ENCODE data around the gene RICTOR. TPM values are rescaled to one million over a fixed set of nuclear protein-coding genes. Genes with fewer than 3 reads are reported as not detected.

RICTOR gene
- polyA plus RNA-seq, 3 donors, result 3.5 to 12.8 (median 7.0) TPM

DNA sequence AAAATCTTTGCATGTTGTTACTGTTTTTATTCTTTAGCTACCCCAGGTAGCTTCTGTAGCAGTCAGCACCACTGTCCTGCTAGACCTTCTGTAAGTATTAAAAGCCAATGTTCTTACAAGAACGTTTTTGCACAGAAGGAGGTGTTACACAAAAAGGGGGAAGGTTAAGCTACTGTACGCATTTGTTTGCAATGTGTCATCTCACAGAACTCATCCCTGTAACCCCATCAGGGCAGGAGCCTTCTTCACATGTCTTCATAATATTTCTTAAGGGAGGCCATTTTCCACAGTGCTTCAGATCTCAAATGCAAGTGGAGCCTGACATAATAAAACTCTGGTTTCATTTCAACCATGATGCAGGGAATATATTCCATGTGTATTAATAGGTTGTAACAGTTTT is 160.5 kb downstream of the RICTOR start:
- Histone ChIP-seq H3K4me2 (replicated peaks; ENCODE audit: extremely low read depth, low read length, poor library complexity, severe bottlenecking) (no peak overlapping the region), H3K79me2 (ENCODE audit: insufficient read depth, low read length) (no peaks in the 10 kb centered on the region), H3K9ac (ENCODE audit: insufficient read depth, low read length, poor library complexity, severe bottlenecking) (no peak overlapping the region), H3K9me3 (replicated peaks in 1 of 2; ENCODE audit: control insufficient read depth in 1 of 2, insufficient read depth in 1 of 2, low read length in 2 of 2) (peaks cover 4 to 9% of the 10 kb centered on the region in 2 donors), H2AFZ (ENCODE audit: insufficient read depth, low read depth, low read length, poor library complexity, severe bottlenecking) (no peak overlapping the region), H3K4me1 (ENCODE audit: control insufficient read depth in 1 of 2, insufficient read depth in 2 of 2, low read length in 2 of 2) (no peaks in the 10 kb centered on the region), H3K27me3 (ENCODE audit: control insufficient read depth in 2 of 2, insufficient read depth in 2 of 2, low read length in 2 of 2) (peaks cover 1 to 9% of the 10 kb centered on the region in 2 donors), H3K36me3 (replicated peaks in 1 of 2; ENCODE audit: control insufficient read depth in 1 of 2, insufficient read depth in 2 of 2, low read length in 2 of 2) (no peaks in the 10 kb centered on the region), H4K20me1 (ENCODE audit: insufficient read depth, low read length) (no peaks in the 10 kb centered on the region), H3K27ac (ENCODE audit: low read depth in 1 of 2, low read length in 2 of 2) (no peak overlapping the region), H3K4me3 (replicated peaks in 1 of 3; ENCODE audit: low read depth in 2 of 3, low read length in 3 of 3) (no peak overlapping the region)
- no peak overlapping the region for H3K4me3 Mint-ChIP-seq
- TF ChIP-seq, protein P1, sequence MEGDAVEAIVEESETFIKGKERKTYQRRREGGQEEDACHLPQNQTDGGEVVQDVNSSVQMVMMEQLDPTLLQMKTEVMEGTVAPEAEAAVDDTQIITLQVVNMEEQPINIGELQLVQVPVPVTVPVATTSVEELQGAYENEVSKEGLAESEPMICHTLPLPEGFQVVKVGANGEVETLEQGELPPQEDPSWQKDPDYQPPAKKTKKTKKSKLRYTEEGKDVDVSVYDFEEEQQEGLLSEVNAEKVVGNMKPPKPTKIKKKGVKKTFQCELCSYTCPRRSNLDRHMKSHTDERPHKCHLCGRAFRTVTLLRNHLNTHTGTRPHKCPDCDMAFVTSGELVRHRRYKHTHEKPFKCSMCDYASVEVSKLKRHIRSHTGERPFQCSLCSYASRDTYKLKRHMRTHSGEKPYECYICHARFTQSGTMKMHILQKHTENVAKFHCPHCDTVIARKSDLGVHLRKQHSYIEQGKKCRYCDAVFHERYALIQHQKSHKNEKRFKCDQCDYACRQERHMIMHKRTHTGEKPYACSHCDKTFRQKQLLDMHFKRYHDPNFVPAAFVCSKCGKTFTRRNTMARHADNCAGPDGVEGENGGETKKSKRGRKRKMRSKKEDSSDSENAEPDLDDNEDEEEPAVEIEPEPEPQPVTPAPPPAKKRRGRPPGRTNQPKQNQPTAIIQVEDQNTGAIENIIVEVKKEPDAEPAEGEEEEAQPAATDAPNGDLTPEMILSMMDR (IDR thresholded peaks at IDR 0.05), result no peak
- no peaks in the 10 kb centered on the region for H3K4me1 Mint-ChIP-seq
- no peak for DNase-seq
- no peak overlapping the region for H3K27ac Mint-ChIP-seq
- WGBS (ENCODE audit: insufficient coverage), result no CpG with 5 or more reads among the region's 2 CpGs
- H3K36me3 Mint-ChIP-seq, result no peaks in the 10 kb centered on the region
- peaks cover 17 to 20% (median 19%) of the 10 kb centered on the region in 3 donors for H3K27me3 Mint-ChIP-seq (ENCODE audit: low read depth in 3 of 3)
- intact Hi-C loops (cut with micrococcal nuclease), result no loop called here
- peaks cover 10 to 23% (median 13%) of the 10 kb centered on the region in 7 donors for H3K9me3 Mint-ChIP-seq

DNA sequence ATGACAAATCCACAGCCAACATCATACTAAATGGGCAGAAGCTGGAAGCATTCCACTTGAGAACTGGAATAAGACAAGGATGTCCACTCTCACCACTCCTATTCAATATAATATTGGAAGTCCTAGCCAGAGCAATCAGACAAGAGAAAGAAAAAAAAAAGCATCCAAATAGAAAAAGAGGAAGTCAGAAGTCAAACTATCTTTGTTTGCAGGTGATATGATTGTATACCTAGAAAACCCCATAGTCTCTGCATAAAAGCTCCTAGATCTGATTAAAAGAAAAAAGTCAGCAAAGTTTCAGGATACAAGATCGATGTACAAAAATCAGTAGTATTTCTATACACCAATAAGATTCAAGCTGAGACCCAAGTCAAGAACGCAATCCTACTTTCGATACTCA is 162.3 kb downstream of the RICTOR start:
- H3K9me3 ChIP-seq (replicated peaks in 1 of 2; ENCODE audit: control insufficient read depth in 1 of 2, insufficient read depth in 1 of 2, low read length in 2 of 2), result peaks cover 8 to 9% of the 10 kb centered on the region in 2 donors
- no peak for DNase-seq
- H3K4me3 Mint-ChIP-seq, result no peak overlapping the region
- H3K4me1 ChIP-seq (ENCODE audit: control insufficient read depth in 1 of 2, insufficient read depth in 2 of 2, low read length in 2 of 2), result no peaks in the 10 kb centered on the region
- TF ChIP-seq, protein P1 (IDR thresholded peaks at IDR 0.05), result no peak
- H2AFZ ChIP-seq (ENCODE audit: insufficient read depth, low read depth, low read length, poor library complexity, severe bottlenecking), result no peak overlapping the region
- no peak overlapping the region for H3K27ac ChIP-seq (ENCODE audit: low read depth in 1 of 2, low read length in 2 of 2)
- peaks cover 0 to 2% of the 10 kb centered on the region in 2 donors for H3K27me3 ChIP-seq (ENCODE audit: control insufficient read depth in 2 of 2, insufficient read depth in 2 of 2, low read length in 2 of 2)
- WGBS (ENCODE audit: insufficient coverage), result no CpG with 5 or more reads among the region's 3 CpGs
- no peaks in the 10 kb centered on the region for H3K36me3 ChIP-seq (replicated peaks in 1 of 2; ENCODE audit: control insufficient read depth in 1 of 2, insufficient read depth in 2 of 2, low read length in 2 of 2)
- H3K9ac ChIP-seq (ENCODE audit: insufficient read depth, low read length, poor library complexity, severe bottlenecking), result no peak overlapping the region
- H3K9me3 Mint-ChIP-seq, result peaks cover 10 to 24% (median 13%) of the 10 kb centered on the region in 7 donors
- no peak overlapping the region for H3K27ac Mint-ChIP-seq
- peaks cover 12 to 20% (median 18%) of the 10 kb centered on the region in 3 donors for H3K27me3 Mint-ChIP-seq (ENCODE audit: low read depth in 3 of 3)
- no peak overlapping the region for H3K4me2 ChIP-seq (replicated peaks; ENCODE audit: extremely low read depth, low read length, poor library complexity, severe bottlenecking)
- no peaks in the 10 kb centered on the region for H3K36me3 Mint-ChIP-seq
- no peaks in the 10 kb centered on the region for H4K20me1 ChIP-seq (ENCODE audit: insufficient read depth, low read length)
- no peaks in the 10 kb centered on the region for H3K79me2 ChIP-seq (ENCODE audit: insufficient read depth, low read length)
- H3K4me3 ChIP-seq (replicated peaks in 1 of 3; ENCODE audit: low read depth in 2 of 3, low read length in 3 of 3), result no peak overlapping the region
- intact Hi-C loops (cut with micrococcal nuclease), result no loop called here
- no peaks in the 10 kb centered on the region for H3K4me1 Mint-ChIP-seq

Measured in CD14-positive monocyte (primary cell).